HUES6 (cell line): ENCODE measurements around the gene LDLRAD2.
"Not testable (repeated sequence)": the region's sequence is repeated elsewhere in the genome, so short reads cannot be mapped to it uniquely, and the experiment has no call there.

ENCODE experiments used
- H3K27ac ChIP-seq: 2 replicates; pipeline ENCODE4 v1.7.0; 2013; ENCODE audit warnings: low read depth, mild to moderate bottlenecking, low read length, inconsistent platforms
- H3K27me3 ChIP-seq: 2 replicates; pipeline ENCODE4 v1.6.1; 2013; ENCODE audit warnings: low read length; ENCODE audit not compliant: control insufficient read depth, insufficient read depth
- H3K36me3 ChIP-seq: 2 replicates; pipeline ENCODE4 v1.6.1; 2013; ENCODE audit warnings: low read length; ENCODE audit not compliant: control insufficient read depth, insufficient read depth
- H3K4me1 ChIP-seq: 2 replicates; pipeline ENCODE4 v1.6.1; 2013; ENCODE audit warnings: low read length; ENCODE audit not compliant: control insufficient read depth, insufficient read depth
- H3K4me3 ChIP-seq: 2 replicates; pipeline ENCODE4 v1.5.1; 2013; ENCODE audit warnings: low read depth, low read length
- H3K9ac ChIP-seq: one replicate; pipeline ENCODE4 v1.6.1; 2013; ENCODE audit warnings: mild to moderate bottlenecking, low read length
- H3K9me3 ChIP-seq: 2 replicates; pipeline ENCODE4 v1.6.1; 2013; ENCODE audit warnings: low read depth, low read length; ENCODE audit not compliant: control insufficient read depth, insufficient read depth

LDLRAD2 gene

DNA sequence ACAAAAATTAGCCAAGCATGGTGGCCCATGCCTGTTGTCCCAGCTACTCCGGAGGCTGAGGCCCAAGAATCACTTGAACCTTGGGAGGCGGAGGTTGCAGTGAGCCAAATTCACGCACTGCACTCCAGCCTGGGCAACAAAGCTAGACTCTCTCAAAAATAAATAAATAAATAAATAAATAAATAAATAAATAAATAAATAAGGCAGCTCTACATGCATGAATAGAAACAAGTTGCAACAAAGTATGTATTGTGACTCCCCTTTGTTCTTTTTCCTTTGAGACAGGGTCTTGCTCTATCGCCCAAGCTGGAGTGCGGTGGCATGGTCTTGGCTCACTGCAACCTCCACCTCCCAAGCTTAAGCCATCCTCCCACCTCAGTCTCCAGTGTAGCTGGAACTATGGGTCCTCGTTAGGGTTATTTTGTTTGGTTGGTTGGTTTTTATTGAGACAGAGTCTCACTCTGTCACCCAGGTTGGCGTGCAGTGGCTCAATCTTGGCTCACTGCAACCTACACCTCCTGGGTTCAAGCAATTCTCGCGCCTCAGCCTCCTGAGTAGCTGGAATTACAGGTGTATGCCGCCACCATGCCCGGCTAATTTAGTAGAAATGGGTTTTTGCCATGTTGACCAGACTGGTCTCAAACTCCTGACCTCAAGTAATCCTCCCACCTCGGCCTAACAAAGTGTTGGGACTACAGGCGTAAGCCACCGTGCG lies 37.1 kb upstream of the LDLRAD2 start:
- Histone ChIP-seq H3K4me1 (no peaks in the 10 kb centered on the region), H3K4me3 (no peak overlapping the region), H3K9me3 (no peaks in the 10 kb centered on the region), H3K9ac (no peak overlapping the region), H3K27me3 (no peaks in the 10 kb centered on the region), H3K36me3 (no peaks in the 10 kb centered on the region), H3K27ac (no peak overlapping the region)

DNA sequence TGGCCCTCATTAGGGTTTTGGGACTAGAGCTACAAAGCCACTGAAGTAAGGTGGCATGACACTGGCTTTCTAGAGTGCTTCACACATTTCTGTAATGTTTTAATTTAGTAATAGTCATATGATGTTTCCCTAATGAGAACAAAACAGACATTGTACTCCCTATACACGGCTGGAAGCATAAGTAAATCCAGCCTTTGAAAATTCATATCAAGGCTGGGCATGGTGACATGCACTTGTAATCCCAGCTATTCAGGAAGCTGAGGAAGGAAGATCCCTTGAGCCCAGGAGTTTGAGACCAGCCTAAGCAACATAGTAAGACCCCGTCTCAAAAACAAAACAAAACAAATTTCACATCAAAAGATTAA lies 36.5 kb upstream of the LDLRAD2 start:
- Histone ChIP-seq H3K9ac (no peak overlapping the region), H3K4me1 (no peaks in the 10 kb centered on the region), H3K9me3 (no peaks in the 10 kb centered on the region), H3K27me3 (no peaks in the 10 kb centered on the region), H3K36me3 (no peaks in the 10 kb centered on the region), H3K27ac (no peak overlapping the region), H3K4me3 (no peak overlapping the region)

DNA sequence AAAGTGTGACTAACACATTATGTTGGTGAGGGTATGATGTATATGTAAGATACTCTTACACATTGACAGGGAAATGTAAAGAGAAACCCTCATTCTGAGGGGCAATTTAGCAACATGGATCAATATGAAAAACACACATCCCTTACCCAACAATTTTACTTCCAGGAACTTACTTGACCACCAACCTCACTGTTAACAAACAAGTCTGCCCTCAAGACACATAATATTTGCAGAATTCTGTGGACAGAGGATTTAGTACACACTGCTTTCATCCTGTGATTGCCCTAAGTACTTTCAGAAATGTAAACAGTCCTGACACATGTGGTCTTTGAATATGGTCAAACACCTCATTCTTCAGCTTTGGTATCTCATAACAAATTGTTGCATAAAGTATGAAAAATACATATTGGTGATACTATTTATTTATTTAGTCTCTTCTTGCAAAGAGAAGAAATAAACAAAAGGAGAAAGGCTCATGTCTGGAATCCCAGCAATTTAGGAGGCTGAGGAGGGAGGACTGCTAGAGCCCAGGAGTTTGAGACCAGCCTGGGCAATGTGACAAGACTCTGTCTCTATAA lies 36.0 kb upstream of the LDLRAD2 start:
- Histone ChIP-seq H3K4me1 (no peaks in the 10 kb centered on the region), H3K9ac (no peak overlapping the region), H3K4me3 (no peak overlapping the region), H3K27me3 (no peaks in the 10 kb centered on the region), H3K36me3 (no peaks in the 10 kb centered on the region), H3K27ac (no peak overlapping the region), H3K9me3 (no peaks in the 10 kb centered on the region)

DNA sequence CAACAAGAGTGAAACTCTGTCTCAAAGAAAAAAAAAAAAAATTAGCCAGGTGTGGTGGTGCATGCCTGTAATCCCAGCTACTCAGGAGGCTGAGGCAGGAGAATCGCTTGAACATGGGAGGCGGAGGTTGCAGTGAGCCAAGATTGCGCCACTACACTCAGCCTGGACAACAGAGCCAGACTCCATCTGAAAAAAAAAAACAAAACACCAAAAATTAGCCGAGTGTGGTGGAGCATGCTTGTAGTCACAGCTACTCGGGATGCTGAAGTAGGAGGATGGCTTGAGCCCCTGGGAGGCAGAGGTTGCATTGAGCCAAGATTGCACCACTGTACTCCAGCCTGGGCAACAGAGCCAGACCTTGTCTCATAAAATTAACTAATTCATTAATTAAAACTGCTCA lies 35.1 kb upstream of the LDLRAD2 start:
- not testable (repeated sequence) for H3K9me3 ChIP-seq, H3K27ac ChIP-seq, H3K36me3 ChIP-seq, H3K27me3 ChIP-seq, H3K4me1 ChIP-seq, H3K9ac ChIP-seq, H3K4me3 ChIP-seq

- Histone ChIP-seq H3K27ac (no peak overlapping the region), H3K4me3 (no peak overlapping the region), H3K36me3 (no peaks in the 10 kb centered on the region), H3K9ac (no peak overlapping the region), H3K4me1 (no peaks in the 10 kb centered on the region), H3K27me3 (no peaks in the 10 kb centered on the region), H3K9me3 (no peaks in the 10 kb centered on the region)
Measured at GRCh38 chr1:21778405-21778727, 33.7 kb upstream of the LDLRAD2 start.

DNA sequence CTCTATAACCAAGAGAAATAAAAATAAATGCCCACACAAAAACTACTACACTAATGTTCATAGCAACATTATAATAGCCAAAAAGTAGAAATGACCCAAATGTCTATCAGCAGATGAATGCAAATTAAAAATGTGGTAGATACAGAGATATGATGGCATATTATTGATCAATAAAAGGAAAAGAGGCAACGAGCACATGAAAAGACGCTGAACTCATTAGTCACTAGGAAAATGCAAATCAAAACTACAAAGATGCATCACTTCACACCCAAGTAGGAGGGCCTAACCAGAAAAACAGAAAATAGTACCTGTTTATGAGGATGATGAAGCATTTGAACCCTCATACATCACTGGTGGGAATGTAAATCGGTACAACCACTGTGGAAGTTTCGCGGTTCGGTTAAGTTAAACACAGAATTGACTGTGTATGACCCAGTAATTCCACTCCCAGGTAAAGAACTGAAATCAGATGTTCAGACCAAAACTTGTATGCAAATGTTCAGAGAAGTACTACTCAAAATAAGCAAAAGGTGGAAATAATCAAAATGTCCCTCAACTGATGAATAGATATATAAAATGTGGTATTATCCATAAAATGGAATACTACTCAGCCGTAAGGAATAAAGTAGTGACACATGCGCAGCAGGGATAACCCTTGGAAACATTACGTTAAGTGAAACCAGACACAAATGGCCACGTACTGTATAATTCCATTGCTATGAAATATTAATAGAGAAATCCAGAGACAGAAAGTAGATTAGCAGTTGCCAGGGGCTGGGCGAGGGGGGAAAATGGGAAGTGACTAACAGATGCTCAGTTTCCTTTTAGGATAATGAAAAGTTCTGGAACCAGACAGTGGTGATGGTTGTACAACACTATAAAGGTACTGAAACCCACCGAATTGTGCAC lies 32.2 kb upstream of the LDLRAD2 start:
- no peaks in the 10 kb centered on the region for H3K9me3 ChIP-seq
- H3K4me1 ChIP-seq, result 0 out of 2 replicates have a peak, but pooled peaks cover 4% of the 10 kb centered on the region
- no peaks in the 10 kb centered on the region for H3K27me3 ChIP-seq
- H3K4me3 ChIP-seq, result no peak overlapping the region
- H3K36me3 ChIP-seq, result no peaks in the 10 kb centered on the region
- no peak overlapping the region for H3K9ac ChIP-seq
- no peak overlapping the region for H3K27ac ChIP-seq

GRCh38 chr1:21781815-21782348 lies 30.2 kb upstream of the LDLRAD2 start:
- Histone ChIP-seq H3K27ac (peak overlapping the region; percentile 26; the same call in 1 of the 2 replicates), H3K36me3 (no peaks in the 10 kb centered on the region), H3K9ac (peak overlapping the region; percentile 98), H3K4me3 (peak overlapping the region; percentile 89), H3K9me3 (no peaks in the 10 kb centered on the region), H3K4me1 (0 out of 2 replicates have a peak, but pooled peaks cover 4% of the 10 kb centered on the region), H3K27me3 (no peaks in the 10 kb centered on the region)

DNA sequence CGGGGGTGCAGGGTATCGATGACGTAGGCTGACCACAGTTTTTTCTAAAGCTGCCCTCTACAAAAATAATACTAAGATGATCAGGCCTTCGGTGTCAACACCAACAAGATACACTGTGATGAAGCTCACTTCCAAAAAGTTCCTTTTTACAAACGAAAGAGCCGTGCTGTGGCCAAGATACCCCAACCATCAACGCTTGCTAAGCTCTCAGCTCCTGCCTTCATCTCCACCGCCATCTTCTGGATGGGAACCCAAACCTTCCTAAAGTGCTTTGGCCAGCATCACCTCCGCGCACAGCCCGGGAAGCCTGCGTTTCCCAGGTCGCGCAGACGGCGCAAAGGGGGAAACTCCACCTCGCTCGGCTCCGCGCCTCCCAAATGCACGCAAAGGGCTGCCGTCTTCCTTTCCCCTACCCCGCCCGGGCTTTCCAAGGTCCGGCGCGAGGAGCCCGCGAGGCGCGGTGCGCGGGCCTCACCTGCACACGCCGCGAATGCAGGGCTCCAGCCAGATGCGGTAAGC lies 29.7 kb upstream of the LDLRAD2 start:
- Histone ChIP-seq H3K4me3 (peak overlapping the region; percentile 89), H3K9me3 (no peaks in the 10 kb centered on the region), H3K27me3 (no peaks in the 10 kb centered on the region), H3K9ac (peak overlapping the region; percentile 98), H3K36me3 (no peaks in the 10 kb centered on the region), H3K27ac (peak overlapping the region; percentile 99; the same call in 1 of the 2 replicates), H3K4me1 (0 out of 2 replicates have a peak, but pooled peaks cover 4% of the 10 kb centered on the region)

GRCh38 chr1:21782868-21783678 lies 29.0 kb upstream of the LDLRAD2 start, which contains the start of gene USP48:
TSS of gene USP48 (minus strand) at chr1:21783149. CDS start at chr1:21782957, 192 bp downstream.
- Histone ChIP-seq H3K36me3 (no peaks in the 10 kb centered on the region), H3K9ac (peak within 1 kb of the TSS; percentile 98), H3K27ac (peak within 1 kb of the TSS; percentile 99), H3K4me1 (0 out of 2 replicates have a peak, but pooled peaks cover 4% of the 10 kb centered on the region), H3K27me3 (no peaks in the 10 kb centered on the region), H3K4me3 (peak within 1 kb of the TSS; percentile 89), H3K9me3 (no peaks in the 10 kb centered on the region)
